D721Med (cell line): ENCODE data around the gene PLEKHA5.

Source experiments
- DNase-seq: peaks from one replicate; pipeline ENCODE4 v3.0.0; 2011; ENCODE audit warnings: low spot score; ENCODE audit not compliant: insufficient read length
- FAIRE-seq: peaks from 2 replicates; lab custom pipeline; 2011; peaks lifted over from hg19 to GRCh38; lab: Jason Lieb, UNC
- CTCF ChIP-seq: IDR thresholded peaks from 2 replicates; pipeline ENCODE4 v1.5.1; 2012; ENCODE audit warnings: mild to moderate bottlenecking, control low read depth; ENCODE audit not compliant: insufficient read depth; ENCODE audit errors: missing control alignments

PLEKHA5 gene

GRCh38 chr12:19093218-19093617 is 36.3 kb upstream of the PLEKHA5 start:
- no peak for TF ChIP-seq CTCF
- DNase-seq (no peak), FAIRE-seq (no peak)

- DNase-seq (no peak), FAIRE-seq (no peak)
- no peak for TF ChIP-seq CTCF
These were observed 34.2 kb upstream of the PLEKHA5 start for GRCh38 chr12:19095331-19095730.

GRCh38 chr12:19095756-19096480 is 33.6 kb upstream of the PLEKHA5 start:
- DNase-seq = no peak
- TF ChIP-seq CTCF = no peak
- FAIRE-seq = no peak

GRCh38 chr12:19105463-19105862 is 24.1 kb upstream of the PLEKHA5 start:
- TF ChIP-seq CTCF = no peak
- DNase-seq = no peak
- no peak for FAIRE-seq

- DNase-seq (no peak), FAIRE-seq (no peak)
- no peak for TF ChIP-seq CTCF
These were observed 21.8 kb upstream of the PLEKHA5 start for GRCh38 chr12:19107750-19108149.

GRCh38 chr12:19110221-19110940 is 19.2 kb upstream of the PLEKHA5 start:
- no peak for TF ChIP-seq CTCF
- DNase-seq (no peak), FAIRE-seq (no peak)

- DNase-seq = no peak
- no peak for FAIRE-seq
- no peak for TF ChIP-seq CTCF
These were observed 16.1 kb upstream of the PLEKHA5 start for GRCh38 chr12:19113464-19113863.
